HUES48 (cell line): ENCODE data around the gene CERCAM.
A peak's percentile ranks its signal among the peaks of the same experiment; 100 is the strongest.
"Not testable (repeated sequence)": the region's sequence is repeated elsewhere in the genome, so short reads cannot be mapped to it uniquely, and the experiment has no call there.

Experiments
- H3K27ac ChIP-seq: one replicate; pipeline ENCODE4 v1.7.0; 2013; ENCODE audit warnings: low read depth, low read length, inconsistent platforms
- H3K27me3 ChIP-seq: 2 replicates; pipeline ENCODE4 v1.6.1; 2013; ENCODE audit warnings: mild to moderate bottlenecking, low read length; ENCODE audit not compliant: control insufficient read depth, insufficient read depth
- H3K36me3 ChIP-seq: 2 replicates; pipeline ENCODE4 v1.6.1; 2013; ENCODE audit warnings: low read length; ENCODE audit not compliant: control insufficient read depth, insufficient read depth
- H3K4me1 ChIP-seq: 2 replicates; pipeline ENCODE4 v1.6.1; 2013; ENCODE audit warnings: mild to moderate bottlenecking, low read length; ENCODE audit not compliant: control insufficient read depth, insufficient read depth
- H3K4me3 ChIP-seq: 2 replicates; pipeline ENCODE4 v1.5.1; 2013; ENCODE audit warnings: mild to moderate bottlenecking, low read depth, low read length
- H3K9ac ChIP-seq: 2 replicates; pipeline ENCODE4 v1.6.1; 2013; ENCODE audit warnings: mild to moderate bottlenecking, low read depth, low read length, moderate library complexity
- H3K9me3 ChIP-seq: 2 replicates; pipeline ENCODE4 v1.6.1; 2013; ENCODE audit warnings: low read length; ENCODE audit not compliant: control insufficient read depth, insufficient read depth

The CERCAM gene

GRCh38 chr9:128411364-128412119, 9.1 kb upstream of the CERCAM start:
- H3K9me3 ChIP-seq, result no peaks in the 10 kb centered on the region
- no peak overlapping the region for H3K4me3 ChIP-seq
- H3K36me3 ChIP-seq, result no peaks in the 10 kb centered on the region
- no peak overlapping the region for H3K9ac ChIP-seq
- peaks cover 83% of the 10 kb centered on the region for H3K27me3 ChIP-seq
- no peak overlapping the region for H3K27ac ChIP-seq
- H3K4me1 ChIP-seq, result peaks cover 25% of the 10 kb centered on the region

DNA sequence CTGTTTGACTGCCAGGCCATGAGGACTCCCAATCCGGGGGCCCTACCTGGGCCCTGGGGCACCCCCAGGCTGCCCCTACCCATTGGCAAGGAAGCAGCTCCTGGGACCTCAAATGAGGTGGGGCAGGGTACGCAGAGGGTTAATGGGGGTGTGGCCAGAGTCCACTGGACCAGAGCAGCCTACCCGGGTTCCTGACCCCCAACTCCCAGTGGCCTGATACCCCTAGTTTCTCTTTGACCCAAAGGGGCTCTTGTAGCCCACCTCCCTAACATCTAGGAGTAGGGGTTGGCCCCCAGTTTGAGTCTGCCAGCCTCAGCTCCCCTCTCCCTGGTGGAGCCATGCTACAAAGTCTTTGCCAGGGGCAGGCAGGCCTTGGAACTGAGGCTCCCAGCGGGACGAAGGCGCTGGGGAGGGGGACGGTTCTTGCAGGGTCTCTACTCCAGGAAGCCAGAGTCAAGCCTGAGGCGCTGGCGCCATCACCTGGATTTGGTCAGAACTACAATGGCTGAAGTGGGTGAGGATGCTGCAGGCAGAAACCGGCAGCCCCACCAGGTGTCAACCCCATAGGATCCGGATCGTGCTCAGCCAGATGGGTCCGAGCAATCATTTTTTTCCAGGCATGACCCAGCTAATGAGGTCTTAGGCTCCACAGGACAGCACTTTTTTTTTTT, 8.4 kb upstream of the CERCAM start:
- peaks cover 25% of the 10 kb centered on the region for H3K4me1 ChIP-seq
- no peak overlapping the region for H3K27ac ChIP-seq
- H3K27me3 ChIP-seq, result peaks cover 82% of the 10 kb centered on the region
- no peak overlapping the region for H3K4me3 ChIP-seq
- H3K9ac ChIP-seq, result no peak overlapping the region
- no peaks in the 10 kb centered on the region for H3K36me3 ChIP-seq
- no peaks in the 10 kb centered on the region for H3K9me3 ChIP-seq

DNA sequence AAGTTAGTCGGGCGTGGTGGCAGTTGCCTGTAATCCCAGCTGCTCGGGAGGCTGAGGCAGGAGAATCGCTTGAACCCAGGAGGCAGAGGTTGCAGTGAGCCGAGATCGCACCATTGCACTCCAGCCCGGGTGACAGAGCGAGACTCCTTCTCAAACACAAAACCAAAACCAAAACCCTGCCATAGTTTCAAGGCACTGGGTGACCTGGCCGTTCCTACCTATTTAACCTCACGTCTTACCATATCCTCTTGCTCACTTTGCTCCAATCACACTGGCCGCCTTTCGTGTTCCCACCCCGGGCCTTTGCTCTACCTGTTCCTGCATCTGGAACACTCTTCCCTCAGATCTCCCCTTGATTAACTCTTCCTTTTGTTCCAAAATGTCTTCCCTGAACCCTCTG, 6.9 kb upstream of the CERCAM start:
- H3K9me3 ChIP-seq, H3K27ac ChIP-seq, H3K9ac ChIP-seq, H3K36me3 ChIP-seq, H3K4me3 ChIP-seq: not testable (repeated sequence)
- Histone ChIP-seq H3K4me1 (peaks cover 16% of the 10 kb centered on the region), H3K27me3 (peaks cover 75% of the 10 kb centered on the region)

DNA sequence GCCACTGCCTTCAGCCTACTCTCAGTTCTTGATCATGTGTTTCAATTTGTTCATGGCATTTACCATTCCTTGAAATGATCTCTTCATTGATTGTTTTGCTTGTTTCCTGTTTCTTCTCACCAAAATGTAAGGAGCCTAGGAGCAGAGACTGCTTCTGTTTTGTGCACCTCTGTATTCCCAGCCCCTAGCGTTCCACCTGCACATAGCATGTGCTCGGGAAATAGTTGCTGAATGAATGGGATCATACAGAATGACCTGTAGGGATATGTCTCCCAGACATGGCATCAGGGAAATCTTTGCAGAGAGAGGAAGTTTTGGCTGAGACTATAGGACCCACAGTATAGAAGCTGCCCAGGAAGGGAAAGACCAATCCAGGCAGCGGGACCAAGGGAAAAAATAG, 6.2 kb upstream of the CERCAM start:
- Histone ChIP-seq H3K4me3 (no peak overlapping the region), H3K9ac (no peak overlapping the region), H3K27ac (no peak overlapping the region), H3K9me3 (no peaks in the 10 kb centered on the region), H3K4me1 (peaks cover 17% of the 10 kb centered on the region), H3K27me3 (peaks cover 75% of the 10 kb centered on the region), H3K36me3 (no peaks in the 10 kb centered on the region)

- Histone ChIP-seq H3K9ac (no peak overlapping the region), H3K36me3 (no peaks in the 10 kb centered on the region), H3K4me1 (peaks cover 14% of the 10 kb centered on the region; the same call in 1 of the 2 replicates), H3K9me3 (no peaks in the 10 kb centered on the region), H3K27ac (no peak overlapping the region), H3K27me3 (peaks cover 75% of the 10 kb centered on the region), H3K4me3 (no peak overlapping the region)
Measured at GRCh38 chr9:128415281-128415680, 5.4 kb upstream of the CERCAM start.

- Histone ChIP-seq H3K4me1 (peaks cover 14% of the 10 kb centered on the region; the same call in 1 of the 2 replicates), H3K9me3 (no peaks in the 10 kb centered on the region), H3K9ac (no peak overlapping the region), H3K36me3 (no peaks in the 10 kb centered on the region), H3K27me3 (peaks cover 72% of the 10 kb centered on the region), H3K27ac (no peak overlapping the region), H3K4me3 (no peak overlapping the region)
Measured at GRCh38 chr9:128416014-128416413, 4.6 kb upstream of the CERCAM start.

- Histone ChIP-seq H3K4me1 (peaks cover 14% of the 10 kb centered on the region; the same call in 1 of the 2 replicates), H3K4me3 (no peak overlapping the region), H3K27ac (no peak overlapping the region), H3K9ac (no peak overlapping the region), H3K9me3 (no peaks in the 10 kb centered on the region), H3K27me3 (peaks cover 72% of the 10 kb centered on the region), H3K36me3 (no peaks in the 10 kb centered on the region)
Measured at GRCh38 chr9:128416432-128417019, 4.1 kb upstream of the CERCAM start.

DNA sequence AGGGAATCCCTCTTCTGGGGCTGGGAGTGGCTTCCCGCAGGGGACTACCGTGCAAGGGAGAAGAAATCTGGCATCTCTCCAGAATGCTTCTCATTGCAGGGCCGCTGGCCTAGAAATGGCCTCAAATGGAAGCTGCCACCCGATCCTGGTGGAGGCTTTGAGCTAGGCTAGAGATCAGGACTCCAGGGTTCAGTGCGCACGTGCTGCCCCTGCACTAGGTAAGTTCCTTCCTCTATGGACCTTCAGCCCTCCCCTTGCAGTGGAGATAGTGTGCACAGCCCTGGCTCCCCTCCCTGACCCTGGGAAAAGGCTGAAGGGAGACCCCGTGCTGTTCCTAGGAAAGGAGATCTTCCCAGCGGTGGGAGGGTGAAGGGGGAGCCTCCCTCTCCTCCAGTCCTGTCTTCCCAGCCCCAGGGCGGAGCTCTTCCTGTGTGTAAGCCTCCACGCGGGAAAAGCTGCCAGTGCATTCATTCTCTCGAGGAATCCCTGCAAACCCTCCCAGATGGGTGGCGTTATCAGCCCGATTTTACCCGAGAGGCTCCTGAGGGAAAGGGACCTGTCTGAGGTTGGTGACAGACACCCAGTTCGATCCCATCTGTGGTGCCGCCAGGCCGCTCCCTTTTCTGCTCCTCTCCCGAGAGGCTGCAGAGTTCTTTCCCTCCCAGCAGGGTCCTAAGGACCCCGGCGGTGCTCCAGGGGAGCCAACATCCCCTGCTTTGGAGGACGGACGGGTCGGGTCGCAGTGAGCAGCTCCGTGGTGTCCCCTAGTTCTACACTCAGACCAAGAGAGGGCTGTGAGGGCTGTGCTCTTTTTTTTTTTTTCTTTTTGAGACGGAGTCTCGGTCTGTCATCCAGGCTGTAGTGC, 1.4 kb upstream of the CERCAM start:
- Histone ChIP-seq H3K9me3 (no peaks in the 10 kb centered on the region), H3K9ac (no peak overlapping the region)

GRCh38 chr9:128420060-128420650, 502 bp upstream of the CERCAM start:
- Histone ChIP-seq H3K36me3 (no peaks in the 10 kb centered on the region), H3K27me3 (peaks cover 70% of the 10 kb centered on the region), H3K27ac (no peak overlapping the region), H3K4me1 (peaks cover 12% of the 10 kb centered on the region; the same call in 1 of the 2 replicates), H3K9me3 (no peaks in the 10 kb centered on the region), H3K9ac (no peak overlapping the region), H3K4me3 (peak overlapping the region; percentile 83)

More for the DNA sequence above, 1.4 kb upstream of the CERCAM start:
- Histone ChIP-seq H3K4me1 (peaks cover 12% of the 10 kb centered on the region; the same call in 1 of the 2 replicates), H3K27me3 (peaks cover 76% of the 10 kb centered on the region), H3K36me3 (no peaks in the 10 kb centered on the region), H3K27ac (no peak overlapping the region), H3K4me3 (peak overlapping the region; percentile 35; the same call in 1 of the 2 replicates)

GRCh38 chr9:128421482-128421996, 882 bp downstream of the CERCAM start:
- no peaks in the 10 kb centered on the region for H3K9me3 ChIP-seq
- H3K27me3 ChIP-seq, result peaks cover 59% of the 10 kb centered on the region
- no peak overlapping the region for H3K27ac ChIP-seq
- H3K4me3 ChIP-seq, result peak overlapping the region; percentile 83; the same call in 1 of the 2 replicates
- H3K9ac ChIP-seq, result no peak overlapping the region
- H3K4me1 ChIP-seq, result peaks cover 7% of the 10 kb centered on the region; the same call in 1 of the 2 replicates
- no peaks in the 10 kb centered on the region for H3K36me3 ChIP-seq
